DMS114 treated with DMSO at 0.1 percent for 48 hours (cell line): Measurements from ENCODE around the gene HIGD1A.

Experiments
- DNase-seq: peaks from one replicate; lab custom pipeline; 2025; ENCODE audit not compliant: unreplicated experiment; lab: John Stamatoyannopoulos, UW

The HIGD1A gene

GRCh38 chr3:42801784-42802183 is 2.5 kb downstream of the HIGD1A start:
- no peak for DNase-seq

GRCh38 chr3:42801048-42801620 is 3.2 kb downstream of the HIGD1A start:
- no peak for DNase-seq

GRCh38 chr3:42800251-42800650 is 4.0 kb downstream of the HIGD1A start:
- DNase-seq = no peak

- DNase-seq = no peak
Measured at GRCh38 chr3:42799376-42799775, 4.9 kb downstream of the HIGD1A start.

GRCh38 chr3:42796332-42796885 is 7.9 kb downstream of the HIGD1A start:
- DNase-seq = no peak

GRCh38 chr3:42795621-42796181 is 8.6 kb downstream of the HIGD1A start:
- DNase-seq = no peak

GRCh38 chr3:42790714-42791229 is 13.5 kb downstream of the HIGD1A start:
- no peak for DNase-seq

GRCh38 chr3:42786631-42787030 is 17.7 kb downstream of the HIGD1A start:
- no peak for DNase-seq

GRCh38 chr3:42786212-42786611 is 18.1 kb downstream of the HIGD1A start:
- DNase-seq = no peak

- DNase-seq = peak; percentile 58
Measured at GRCh38 chr3:42780892-42781700, 23.2 kb downstream of the HIGD1A start.

- no peak for DNase-seq
Measured at GRCh38 chr3:42780398-42780797, 23.9 kb downstream of the HIGD1A start.

- DNase-seq = no peak
Measured at GRCh38 chr3:42778644-42779043, 25.6 kb downstream of the HIGD1A start.

GRCh38 chr3:42773409-42773751 is 30.9 kb downstream of the HIGD1A start:
- DNase-seq = no peak

GRCh38 chr3:42772670-42773408 is 31.5 kb downstream of the HIGD1A start, which contains the start of gene CCDC13:
TSS of gene CCDC13 (minus strand) at chr3:42773253. CDS start at chr3:42758345, 14,908 bp downstream.
- peak; percentile 81 for DNase-seq

GRCh38 chr3:42771271-42771670 is 33.0 kb downstream of the HIGD1A start:
- no peak for DNase-seq

- no peak for DNase-seq
Measured at GRCh38 chr3:42769477-42770131, 34.7 kb downstream of the HIGD1A start.

- no peak for DNase-seq
Measured at GRCh38 chr3:42764561-42765295, 39.6 kb downstream of the HIGD1A start.

- DNase-seq = no peak
Measured at GRCh38 chr3:42764115-42764514, 40.2 kb downstream of the HIGD1A start.

GRCh38 chr3:42763021-42763420 is 41.3 kb downstream of the HIGD1A start:
- no peak for DNase-seq
